WTC11 (cell line): ENCODE results near the gene TMEM100. TPM values are rescaled to one million over a fixed set of nuclear protein-coding genes. Genes with fewer than 3 reads are reported as not detected.
A peak's percentile ranks its signal among the peaks of the same experiment; 100 is the strongest.

Experiments
- ATAC-seq: fragments of 200-7000 bp; cut with Tn5 transposase; 2 replicates; pipeline ENCODE4 v1.10.0; 2021; ENCODE audit warnings: mild to moderate bottlenecking, moderate library complexity
- CTCF ChIA-PET: fragments of 300-600 bp; sonication (Branson Sonifier 250); formaldehyde crosslinking; loops from one replicate; lab custom pipeline; 2021; ENCODE audit warnings: antibody characterized with exemption; lab: Charles Lee
- POLR2A ChIA-PET: fragments of 350-600 bp; sonication (Branson Sonifier 250); formaldehyde crosslinking; loops from one replicate; lab custom pipeline; 2021; ENCODE audit warnings: antibody characterized with exemption; lab: Charles Lee
- DNase-seq: peaks from one replicate; pipeline ENCODE4 v3.0.0; 2021; ENCODE audit warnings: low spot score
- H3K27ac Mint-ChIP-seq: 2 replicates; pipeline ENCODE4 v1.8.0; 2021; ENCODE audit warnings: mixed read lengths
- H3K27me3 Mint-ChIP-seq: 2 replicates; pipeline ENCODE4 v1.8.0; 2021; ENCODE audit warnings: low read depth, mild to moderate bottlenecking, moderate library complexity, mixed read lengths
- H3K36me3 Mint-ChIP-seq: 2 replicates; pipeline ENCODE4 v1.8.0; 2021; ENCODE audit warnings: mixed read lengths
- H3K4me1 Mint-ChIP-seq: 2 replicates; pipeline ENCODE4 v1.8.0; 2022; ENCODE audit warnings: mixed read lengths
- H3K4me3 Mint-ChIP-seq: 2 replicates; pipeline ENCODE4 v1.8.0; 2021; ENCODE audit warnings: mild to moderate bottlenecking, moderate library complexity, mixed read lengths
- H3K9me3 Mint-ChIP-seq: 2 replicates; pipeline ENCODE4 v1.8.0; 2021; ENCODE audit warnings: mixed read lengths
- ARID4B ChIP-seq: sonication (generic); formaldehyde crosslinking; IDR thresholded peaks from 2 replicates; pipeline ENCODE4 v1.8.0; 2023; ENCODE audit warnings: missing genetic modification reagents, mild to moderate bottlenecking, borderline replicate concordance
- ATF6 ChIP-seq: sonication (generic); formaldehyde crosslinking; IDR thresholded peaks from 2 replicates; pipeline ENCODE4 v1.8.1; 2023; ENCODE audit warnings: mild to moderate bottlenecking, missing genetic modification reagents
- CREB1 ChIP-seq: sonication (generic); formaldehyde crosslinking; IDR thresholded peaks from 2 replicates; pipeline ENCODE4 v1.8.0; 2023; ENCODE audit warnings: mild to moderate bottlenecking, missing genetic modification reagents
- E2F4 ChIP-seq: sonication (generic); formaldehyde crosslinking; IDR thresholded peaks from 2 replicates; pipeline ENCODE4 v1.8.1; 2022; ENCODE audit warnings: low read depth, mild to moderate bottlenecking, moderate library complexity, missing genetic modification reagents, borderline replicate concordance
- E2F5 ChIP-seq: sonication (generic); formaldehyde crosslinking; IDR thresholded peaks from 2 replicates; pipeline ENCODE4 v1.8.1; 2022; ENCODE audit warnings: mild to moderate bottlenecking, moderate library complexity, missing genetic modification reagents
- FOXP1 ChIP-seq: sonication (generic); formaldehyde crosslinking; IDR thresholded peaks from 2 replicates; pipeline ENCODE4 v1.8.0; 2022; ENCODE audit warnings: missing genetic modification reagents, mild to moderate bottlenecking, moderate library complexity, borderline replicate concordance
- GTF2I ChIP-seq: fragments of 250-450 bp; sonication (Bioruptor Pico); conservative IDR thresholded peaks from 2 replicates; pipeline ENCODE4 v1.4.0; 2021; ENCODE audit warnings: mild to moderate bottlenecking
- IRF1 ChIP-seq: sonication (generic); formaldehyde crosslinking; IDR thresholded peaks from 2 replicates; pipeline ENCODE4 v1.8.0; 2023; ENCODE audit warnings: missing genetic modification reagents
- NFE2L1 ChIP-seq: sonication (generic); formaldehyde crosslinking; IDR thresholded peaks from 2 replicates; pipeline ENCODE4 v1.8.1; 2023; ENCODE audit warnings: missing genetic modification reagents
- NR2C2 ChIP-seq: sonication (generic); formaldehyde crosslinking; IDR thresholded peaks from 2 replicates; pipeline ENCODE4 v1.8.0; 2022; ENCODE audit warnings: mild to moderate bottlenecking, missing genetic modification reagents
- SMAD4 ChIP-seq: sonication (generic); formaldehyde crosslinking; IDR thresholded peaks from 2 replicates; pipeline ENCODE4 v1.8.0; 2022; ENCODE audit warnings: mild to moderate bottlenecking, missing genetic modification reagents
- TEAD1 ChIP-seq: sonication (generic); formaldehyde crosslinking; IDR thresholded peaks from 2 replicates; pipeline ENCODE4 v1.8.0; 2022; ENCODE audit warnings: mild to moderate bottlenecking, missing genetic modification reagents
- USF1 ChIP-seq: sonication (generic); formaldehyde crosslinking; IDR thresholded peaks from 2 replicates; pipeline ENCODE4 v1.8.0; 2022; ENCODE audit warnings: mild to moderate bottlenecking, missing genetic modification reagents
- ZNF219 ChIP-seq: sonication (generic); formaldehyde crosslinking; IDR thresholded peaks from 2 replicates; pipeline ENCODE4 v1.8.0; 2023; ENCODE audit warnings: missing genetic modification reagents, mild to moderate bottlenecking, borderline replicate concordance
- ZNF281 ChIP-seq: sonication (generic); formaldehyde crosslinking; IDR thresholded peaks from 2 replicates; pipeline ENCODE4 v1.8.0; 2023; ENCODE audit warnings: mild to moderate bottlenecking, missing genetic modification reagents
- ZNF423 ChIP-seq: fragments of 250-450 bp; sonication (Bioruptor Pico); IDR thresholded peaks from 2 replicates; pipeline ENCODE4 v2.1.2; 2022; ENCODE audit warnings: mild to moderate bottlenecking, moderate library complexity
- total RNA-seq: library from RNA; stranded (reverse); gene quantifications from 3 replicates; pipeline ENCODE4 v1.2.3, GENCODE V29; 2021

Gene TMEM100
- total RNA-seq, 1 experiment from 2014 or later: 1.1 TPM

GRCh38 chr17:55708175-55708974 lies 14.3 kb downstream of the TMEM100 start:
- no peak for TF ChIP-seq TEAD1 (CRISPR knock-in tag)
- no peak for TF ChIP-seq ARID4B (CRISPR knock-in tag)
- no peak for TF ChIP-seq IRF1 (CRISPR knock-in tag)
- TF ChIP-seq ZNF219 (CRISPR knock-in tag): no peak
- TF ChIP-seq ATF6: no peak
- TF ChIP-seq FOXP1 (CRISPR knock-in tag): no peak
- TF ChIP-seq CREB1 (CRISPR knock-in tag): no peak
- Mint-ChIP-seq H3K27ac (no peak overlapping the region), H3K4me3 (no peak overlapping the region), H3K4me1 (peaks cover 35% of the 10 kb centered on the region), H3K9me3 (no peaks in the 10 kb centered on the region; the same call in 1 of the 2 replicates), H3K36me3 (no peaks in the 10 kb centered on the region), H3K27me3 (no peaks in the 10 kb centered on the region)
- CTCF ChIA-PET: interaction anchor here (1.9 to 2.6 kb wide), 2 partner anchors 9 to 43 kb away, joined by 6 to 20 read pairs; partner anchors contain the start of gene PCTP
- POLR2A ChIA-PET: no interaction called here
- DNase-seq (no peak), ATAC-seq (no peak)

- ChIA-PET CTCF (interaction anchor here (0.9 to 2.6 kb wide), 5 partner anchors 11 to 181 kb away, joined by 3 to 20 read pairs (median 6); partner anchors contain the start of gene PCTP), POLR2A (no interaction called here)
- peaks cover 33% of the 10 kb centered on the region for H3K4me1 Mint-ChIP-seq
- H3K27ac Mint-ChIP-seq: peak overlapping the region; percentile 87
- DNase-seq: peak; percentile 12
- no peaks in the 10 kb centered on the region for H3K27me3 Mint-ChIP-seq
- H3K36me3 Mint-ChIP-seq: peaks cover 2% of the 10 kb centered on the region; the same call in 1 of the 2 replicates
- peak overlapping the region; percentile 33 for H3K4me3 Mint-ChIP-seq
- peak; percentile 87 for ATAC-seq
- H3K9me3 Mint-ChIP-seq: peaks cover 8% of the 10 kb centered on the region
- TF ChIP-seq USF1 (CRISPR knock-in tag): no peak
- no peak for TF ChIP-seq E2F4
- no peak for TF ChIP-seq ZNF423 (CRISPR knock-in tag)
- TF ChIP-seq E2F5 (CRISPR knock-in tag): no peak
- TF ChIP-seq NR2C2 (CRISPR knock-in tag): no peak
- no peak for TF ChIP-seq ZNF281 (CRISPR knock-in tag)
- no peak for TF ChIP-seq SMAD4 (CRISPR knock-in tag)
- no peak for TF ChIP-seq NFE2L1 (CRISPR knock-in tag)
- no peak for TF ChIP-seq GTF2I (CRISPR knock-in tag)
Measured at GRCh38 chr17:55706808-55707773, 15.6 kb downstream of the TMEM100 start.
